NAMALWA (cell line): ENCODE data around the gene COL4A3.
"Not testable (repeated sequence)": the region's sequence is repeated elsewhere in the genome, so short reads cannot be mapped to it uniquely, and the experiment has no call there.

Experiments
- DNase-seq: peaks from one replicate; pipeline ENCODE4 v3.0.0-alpha.2; 2015; ENCODE audit warnings: low spot score

The COL4A3 gene

DNA sequence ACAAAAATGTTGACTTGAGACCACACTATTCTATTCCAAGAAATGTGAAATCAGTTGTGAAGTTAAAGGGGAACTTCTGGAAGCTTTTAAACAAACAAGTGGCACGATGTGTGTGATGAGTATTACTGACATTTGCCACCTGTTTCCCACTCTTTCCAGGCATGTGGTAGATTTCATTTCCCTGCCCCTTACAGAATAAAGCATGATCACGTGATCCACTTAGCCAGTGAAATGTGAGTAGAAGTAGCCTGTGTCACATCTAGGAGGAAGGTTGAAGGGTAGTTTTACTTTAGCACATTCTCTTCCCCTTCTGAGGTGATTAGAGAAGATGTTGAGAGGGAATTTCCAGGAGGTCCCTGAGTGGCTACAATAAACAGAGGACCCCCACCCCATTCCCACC, 4.3 kb upstream of the COL4A3 start:
- no peak for DNase-seq

DNA sequence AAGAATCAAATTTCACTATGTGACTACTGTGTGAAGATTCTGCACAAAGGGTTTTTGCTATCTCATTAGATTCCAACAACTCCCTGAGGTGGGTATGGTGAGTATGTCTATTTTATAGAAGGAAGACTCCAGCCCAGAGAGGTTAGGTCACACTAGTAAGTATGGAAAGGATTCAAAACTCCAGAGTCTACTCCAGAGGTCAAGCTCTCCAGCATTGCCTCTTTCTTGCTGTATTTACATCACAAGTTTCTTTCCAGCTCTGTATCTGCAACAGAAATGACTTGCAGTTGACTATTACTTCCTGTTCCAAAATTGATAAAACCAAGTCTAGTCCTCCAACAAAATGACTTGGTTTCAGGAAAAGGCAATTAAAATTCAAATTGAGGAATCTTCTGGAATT, 2.5 kb upstream of the COL4A3 start:
- no peak for DNase-seq

DNA sequence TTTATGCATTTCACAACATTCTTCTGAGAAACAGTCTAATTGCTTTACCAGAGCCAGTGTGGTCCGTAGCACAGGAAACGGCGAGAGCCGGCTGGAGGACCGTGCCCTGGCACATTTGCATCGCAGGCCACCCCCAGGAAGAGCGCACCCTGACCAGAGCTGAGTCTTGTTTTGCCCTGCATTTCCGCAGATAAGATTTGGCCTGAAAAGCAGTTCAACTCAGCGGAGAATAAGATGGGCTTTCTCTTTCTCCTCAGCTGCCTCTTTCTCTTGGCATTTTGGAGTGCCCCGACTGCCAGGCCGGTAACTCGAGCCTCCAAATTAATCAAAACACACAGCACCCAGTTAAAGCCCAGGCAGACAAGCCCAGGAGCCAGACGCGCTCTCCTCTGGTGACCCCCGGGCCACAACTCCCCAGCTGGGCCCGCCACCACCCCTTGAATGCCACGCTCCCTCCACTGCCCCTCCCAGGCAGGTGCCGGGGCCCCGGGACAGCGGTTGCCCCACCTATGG, 883 bp upstream of the COL4A3 start:
- DNase-seq = no peak

DNA sequence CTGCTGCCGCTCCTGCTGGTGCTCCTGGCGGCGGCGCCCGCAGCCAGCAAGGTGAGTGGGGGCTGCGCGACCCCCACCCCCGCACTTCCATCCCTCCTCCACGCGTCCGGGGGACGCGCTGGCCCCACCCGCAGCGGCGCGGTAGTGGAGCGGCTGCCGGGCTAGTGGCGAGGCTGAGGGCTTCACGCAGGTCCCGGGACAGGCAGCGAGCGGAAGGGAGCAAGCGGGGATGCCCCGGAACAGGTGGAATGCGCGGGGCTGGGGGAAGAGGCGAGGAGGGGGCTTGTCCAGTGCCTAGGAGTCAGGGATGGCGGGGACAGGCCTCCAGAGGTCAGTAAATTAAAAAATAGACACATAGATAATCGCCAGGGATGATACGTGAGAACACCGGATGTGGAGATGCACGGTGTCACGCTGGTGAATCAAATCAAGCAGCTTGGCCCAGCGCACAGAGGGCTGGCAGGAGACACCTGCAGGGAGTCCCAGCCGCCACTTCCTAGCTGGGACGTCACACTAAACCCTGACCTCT, 403 bp downstream of the COL4A3 start:
- DNase-seq = no peak

GRCh38 chr2:227171779-227172178, 7.4 kb downstream of the COL4A3 start:
- DNase-seq = not testable (repeated sequence)

GRCh38 chr2:227177592-227178336, 13.3 kb downstream of the COL4A3 start:
- DNase-seq = no peak

DNA sequence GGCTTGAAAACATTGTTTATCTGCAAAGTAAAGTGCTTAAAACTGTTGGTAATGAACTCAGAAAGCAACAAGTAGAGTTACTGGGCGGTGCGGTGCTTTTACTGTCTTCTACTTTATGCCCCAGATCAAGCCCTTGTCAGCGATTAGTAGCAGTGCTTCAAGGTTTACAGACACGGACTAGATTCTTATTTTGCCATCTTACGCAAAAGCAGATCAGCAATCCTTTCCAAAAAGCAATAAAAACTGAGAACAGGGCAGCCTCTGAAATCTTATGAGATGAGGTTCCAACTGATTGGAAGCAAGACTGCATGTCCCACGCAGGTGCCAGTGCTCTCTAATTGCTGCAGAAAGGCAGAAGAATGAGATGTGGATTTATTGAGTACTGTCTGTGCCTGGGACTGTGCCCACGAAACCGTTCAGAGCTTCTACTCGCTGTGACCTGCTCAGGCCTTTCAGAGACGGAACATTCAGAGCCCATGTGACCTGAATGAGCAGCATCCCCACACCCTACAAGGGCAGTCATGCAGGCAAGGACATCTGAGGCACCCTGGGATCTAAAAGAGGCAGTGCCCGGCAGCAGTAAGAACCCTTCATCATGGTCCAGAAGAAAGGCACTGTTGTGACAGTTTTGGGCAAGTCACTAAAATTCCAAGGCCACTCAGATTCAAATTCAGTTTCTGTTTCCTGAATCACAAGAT, 15.7 kb downstream of the COL4A3 start:
- DNase-seq = no peak

- DNase-seq = no peak
Measured at GRCh38 chr2:227180770-227181169, 16.3 kb downstream of the COL4A3 start.

- DNase-seq = no peak
Measured at GRCh38 chr2:227182765-227183164, 18.3 kb downstream of the COL4A3 start.

GRCh38 chr2:227183657-227184367, 19.4 kb downstream of the COL4A3 start:
- no peak for DNase-seq

- no peak for DNase-seq
Measured at GRCh38 chr2:227185615-227186232, 21.3 kb downstream of the COL4A3 start.

DNA sequence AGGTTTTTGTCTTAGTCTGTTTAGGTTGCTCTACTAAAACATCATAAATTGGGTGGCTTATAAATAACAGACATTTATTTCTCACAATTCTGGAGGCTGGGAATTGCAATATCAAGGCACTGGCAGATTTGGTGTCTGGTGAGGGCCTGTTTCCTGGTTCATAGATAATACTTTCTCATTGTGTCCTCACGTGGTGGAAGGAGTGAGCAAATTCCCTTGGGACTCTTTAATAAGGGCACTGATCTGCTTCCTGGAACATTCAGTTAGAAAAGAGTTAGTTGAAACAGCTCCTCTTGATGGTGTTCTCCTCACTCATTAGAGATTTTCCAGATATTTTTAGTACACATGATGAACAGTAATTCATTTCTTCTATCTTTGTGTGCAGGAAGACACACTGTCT, 22.3 kb downstream of the COL4A3 start:
- no peak for DNase-seq

GRCh38 chr2:227188292-227188691, 23.9 kb downstream of the COL4A3 start:
- no peak for DNase-seq

DNA sequence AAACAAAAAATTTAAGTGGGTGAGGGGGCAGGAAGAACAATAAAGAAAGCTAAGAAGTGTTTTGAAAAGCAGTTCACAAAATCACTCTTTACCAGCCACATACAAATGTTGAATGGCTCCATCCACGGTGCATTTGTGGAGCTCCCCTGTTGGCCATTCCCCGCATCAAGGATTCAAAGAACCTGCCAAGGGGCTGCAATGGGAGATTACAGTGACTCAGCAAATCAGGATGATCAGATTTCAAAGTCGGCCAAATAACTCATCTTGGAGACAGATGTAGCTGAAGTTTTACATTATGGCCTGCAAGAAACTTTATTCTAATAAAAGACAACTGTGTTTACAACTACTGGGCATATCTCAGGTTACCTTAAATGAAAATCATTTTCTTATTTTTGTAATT, 26.9 kb downstream of the COL4A3 start:
- DNase-seq = no peak

DNA sequence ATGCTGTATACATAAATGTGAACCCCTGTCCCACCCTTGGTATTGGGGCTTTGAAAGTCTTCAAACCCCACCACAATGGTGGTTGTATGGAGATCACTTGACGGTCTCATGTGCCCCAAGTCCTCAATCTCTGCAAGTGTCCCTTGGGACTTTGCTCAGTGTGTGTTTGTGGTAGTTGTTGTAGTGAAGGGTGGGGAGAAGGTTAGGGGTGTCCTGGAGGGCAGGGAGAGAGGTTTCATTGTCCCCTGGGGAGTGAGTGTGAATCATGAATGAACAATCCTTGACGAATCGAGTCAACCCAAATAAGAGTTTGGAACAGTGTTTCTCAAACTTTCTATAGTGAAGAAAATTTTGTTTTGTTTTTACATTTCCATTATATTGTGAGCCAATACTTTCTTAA, 28.1 kb downstream of the COL4A3 start:
- no peak for DNase-seq

DNA sequence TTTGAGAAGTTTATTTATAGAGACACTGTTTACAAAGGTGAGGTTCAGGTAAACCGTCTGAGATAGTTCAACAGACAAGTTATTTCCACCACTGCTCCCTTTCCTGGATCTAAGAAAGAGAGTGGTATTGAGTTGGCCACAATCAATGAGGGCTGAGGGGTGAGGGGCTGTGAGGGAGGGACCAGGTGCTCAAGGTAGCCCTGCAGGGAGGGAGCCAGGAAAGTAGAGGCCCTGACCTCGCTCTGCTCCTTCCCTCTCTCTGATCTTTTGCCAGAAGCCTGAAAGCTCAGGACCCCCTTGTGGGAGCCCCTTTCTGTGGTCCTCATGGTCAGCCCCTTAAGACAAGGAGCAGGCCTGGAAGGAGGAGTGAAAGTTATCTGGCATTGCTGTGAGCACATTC, 29.8 kb downstream of the COL4A3 start:
- DNase-seq = no peak

DNA sequence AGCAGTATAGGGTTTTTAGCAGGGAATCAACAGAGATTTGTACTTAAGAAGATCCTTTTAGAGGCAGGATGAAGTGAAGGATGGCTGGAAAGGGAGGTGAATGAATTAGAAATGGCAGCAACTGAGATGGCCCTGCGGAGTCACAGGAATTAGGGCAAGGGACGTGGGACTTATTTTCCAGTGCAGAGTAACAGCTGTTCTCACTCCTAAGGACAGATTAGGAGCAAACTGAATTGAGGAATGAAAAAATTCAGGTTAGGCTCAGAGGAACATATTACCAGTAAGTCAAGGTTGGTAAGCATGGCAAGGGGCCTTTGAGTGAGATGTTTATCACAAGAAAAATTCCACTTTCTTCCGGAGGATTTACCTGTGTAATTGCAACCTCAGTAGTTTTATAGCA, 34.4 kb downstream of the COL4A3 start:
- DNase-seq = no peak

- DNase-seq = no peak
Measured at GRCh38 chr2:227201771-227202170, 37.3 kb downstream of the COL4A3 start.

DNA sequence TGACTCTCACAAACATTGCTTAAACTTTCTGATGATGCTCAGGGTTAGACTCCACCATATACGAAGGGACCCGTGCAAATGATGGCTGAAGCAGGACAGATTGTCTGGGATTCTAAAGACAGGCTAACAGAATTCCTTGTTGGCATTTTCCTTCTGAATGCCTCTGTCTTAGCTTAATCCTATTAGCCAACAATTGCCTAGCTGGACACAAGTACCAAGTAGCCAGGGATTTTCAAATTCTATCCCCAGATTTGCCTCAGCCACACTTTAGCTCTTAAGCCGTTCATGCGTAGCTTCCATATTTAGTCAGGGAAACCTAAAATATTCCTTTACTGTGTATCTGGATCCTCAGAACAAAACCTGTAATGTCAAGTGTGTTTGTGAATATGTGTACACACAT, 40.0 kb downstream of the COL4A3 start:
- no peak for DNase-seq

DNA sequence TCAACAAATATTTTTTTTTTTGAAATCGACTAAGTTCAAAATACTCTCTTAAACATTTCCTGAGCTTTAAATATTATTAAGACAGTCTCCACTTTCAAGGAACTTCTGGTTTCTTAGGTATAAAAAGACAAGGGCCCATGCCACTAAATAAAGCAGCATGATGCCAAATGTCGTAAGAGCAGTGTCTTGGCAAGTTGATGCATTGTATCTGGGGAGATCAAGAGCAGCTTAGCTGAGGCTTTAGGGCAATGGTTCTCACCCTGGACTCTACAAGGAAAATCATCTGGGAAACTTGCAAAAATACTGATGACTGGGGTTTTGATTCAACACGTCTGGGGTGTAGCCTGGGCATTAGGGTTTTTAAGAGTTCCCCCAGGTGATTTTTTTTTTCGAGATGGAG, 41.3 kb downstream of the COL4A3 start:
- no peak for DNase-seq

- DNase-seq = no peak
Measured at GRCh38 chr2:227206406-227206805, 42.0 kb downstream of the COL4A3 start.

DNA sequence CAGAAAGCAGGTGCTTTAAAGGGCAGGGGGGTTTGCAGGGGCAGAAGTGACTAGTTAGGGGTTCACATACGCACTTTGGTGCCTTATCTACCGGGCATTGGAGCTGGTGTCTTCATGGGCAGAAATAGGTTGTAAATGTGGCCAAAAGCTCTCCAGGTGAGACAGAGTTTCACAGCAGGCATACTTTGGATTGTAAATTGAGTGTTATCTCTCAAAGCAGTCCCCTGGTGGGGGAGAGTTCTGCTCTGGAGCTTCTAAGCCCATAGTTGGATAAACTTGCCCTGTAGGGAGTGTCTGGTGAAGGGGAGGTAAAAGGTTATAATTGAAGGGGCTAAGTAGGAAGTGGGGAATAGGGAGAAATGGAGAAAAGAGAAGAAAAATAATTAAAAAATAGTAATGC, 43.1 kb downstream of the COL4A3 start:
- DNase-seq = no peak
